HG03103 (cell line): Measurements from ENCODE around the gene LEF1.
A peak's percentile ranks its signal among the peaks of the same experiment; 100 is the strongest.

Experiments used
- ATAC-seq: cut with Tn5 transposase; IDR thresholded peaks from one replicate; pipeline ENCODE4 v1.9.1; 2021; ENCODE audit warnings: low read depth; ENCODE audit not compliant: unreplicated experiment

Gene LEF1

DNA sequence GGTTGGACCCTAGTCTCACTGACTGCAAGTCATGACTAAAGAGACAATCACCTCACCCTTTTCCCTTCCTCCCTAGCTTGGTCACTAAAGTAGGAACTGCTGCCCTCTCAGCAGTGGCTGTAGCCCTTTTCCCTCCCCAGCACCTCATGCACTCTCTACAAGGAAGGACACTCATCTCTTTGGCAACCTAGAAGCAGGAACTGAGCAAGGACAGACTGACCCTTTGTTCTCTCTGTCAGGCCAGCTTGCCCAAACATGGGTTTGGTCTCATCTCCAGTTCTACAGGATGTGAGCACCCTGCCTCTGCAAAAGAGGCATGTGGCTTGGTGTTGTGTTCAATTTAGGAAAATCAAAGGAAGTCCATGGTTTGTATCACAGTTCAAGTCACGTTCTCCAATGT is 15.8 kb downstream of the LEF1 start:
- no peak for ATAC-seq

DNA sequence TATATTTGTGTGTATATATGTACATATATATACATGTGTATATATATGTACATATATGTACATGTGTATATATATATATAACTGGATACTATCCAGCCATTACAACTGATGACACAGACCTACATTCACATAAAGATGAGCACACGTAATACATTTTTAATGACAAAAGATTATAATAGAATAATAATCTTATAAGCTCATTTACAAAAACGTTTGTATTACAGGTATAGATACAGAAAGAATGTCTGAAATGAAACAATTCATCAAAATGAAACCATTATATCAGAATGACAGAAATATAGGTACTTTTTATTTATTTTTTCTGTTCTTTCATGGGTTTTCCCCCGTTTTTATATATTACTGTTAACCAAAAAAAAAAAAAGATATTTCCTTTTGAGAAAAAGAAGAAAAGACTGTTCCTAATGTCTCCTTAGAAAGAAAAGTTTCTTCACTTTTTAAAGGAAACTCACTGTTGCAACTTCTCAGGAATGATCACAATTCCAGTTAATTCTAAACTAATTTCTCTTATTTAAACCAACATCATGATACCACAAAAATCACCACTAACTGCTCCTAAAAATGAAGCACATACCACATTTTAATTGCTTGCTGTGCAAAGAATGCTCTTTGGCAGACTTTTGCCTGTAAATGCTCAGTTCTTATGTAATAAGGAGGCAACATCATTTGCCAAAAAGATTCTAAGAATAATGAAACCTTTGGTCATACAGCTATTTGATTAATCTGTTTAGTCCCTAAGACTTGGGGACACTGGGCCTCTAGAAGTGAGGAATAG is 18.9 kb downstream of the LEF1 start:
- no peak for ATAC-seq

DNA sequence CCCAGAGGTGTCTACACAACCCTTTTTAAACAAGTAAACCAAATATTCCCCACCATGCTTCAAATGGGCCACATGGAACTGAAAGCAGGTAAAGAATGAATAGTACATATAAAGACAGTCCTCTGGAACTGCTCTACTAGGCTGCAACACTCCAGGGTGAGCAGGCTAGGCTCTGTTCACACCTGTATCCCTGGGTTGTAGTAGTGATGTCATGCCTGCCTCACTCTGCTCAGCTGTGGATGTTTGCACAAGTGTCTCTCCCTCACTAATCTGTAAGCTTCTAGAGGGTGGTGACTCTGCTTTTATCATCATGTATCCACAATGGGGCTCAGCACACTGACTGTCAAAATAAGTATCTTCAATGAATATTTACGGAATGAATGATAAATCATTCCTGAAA is 20.4 kb downstream of the LEF1 start:
- no peak for ATAC-seq

DNA sequence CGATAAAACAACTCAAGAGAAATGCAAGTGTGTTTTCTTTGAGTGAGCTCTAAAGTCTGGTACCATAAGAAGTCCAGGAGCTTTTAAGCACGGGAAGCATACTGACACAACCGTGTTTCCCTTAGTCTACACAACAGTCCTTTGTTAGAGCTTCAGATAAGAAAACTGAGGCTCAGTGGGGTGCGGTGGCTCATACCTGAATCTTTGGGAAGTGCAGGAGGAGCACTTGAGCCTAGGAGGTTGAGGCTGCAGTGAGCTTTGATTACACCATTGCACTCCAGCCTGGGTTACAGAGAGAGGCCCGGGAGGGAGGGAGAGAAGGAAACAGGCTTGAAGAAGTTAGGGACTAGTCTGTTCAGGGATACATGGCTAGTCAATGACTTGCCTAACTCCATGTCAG is 21.9 kb downstream of the LEF1 start:
- no peak for ATAC-seq

DNA sequence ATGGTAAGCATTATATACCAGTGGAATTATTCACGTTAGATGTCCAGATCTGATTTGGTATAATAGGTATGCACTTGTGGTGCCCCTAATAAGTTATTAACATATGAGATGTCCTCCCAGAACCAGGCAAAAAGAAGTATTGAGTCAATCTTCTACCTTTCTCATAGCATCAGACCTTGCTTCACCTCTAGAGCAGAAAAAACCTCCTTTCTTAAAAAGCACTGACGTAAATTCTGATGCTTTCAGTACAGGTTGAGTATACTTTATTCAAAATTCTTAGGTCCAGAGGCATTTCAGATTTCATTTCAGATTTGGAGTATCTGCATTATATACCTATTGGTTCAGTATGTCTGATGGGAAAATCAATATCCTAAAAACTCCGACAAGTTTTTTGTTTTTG is 22.4 kb downstream of the LEF1 start:
- ATAC-seq: no peak

DNA sequence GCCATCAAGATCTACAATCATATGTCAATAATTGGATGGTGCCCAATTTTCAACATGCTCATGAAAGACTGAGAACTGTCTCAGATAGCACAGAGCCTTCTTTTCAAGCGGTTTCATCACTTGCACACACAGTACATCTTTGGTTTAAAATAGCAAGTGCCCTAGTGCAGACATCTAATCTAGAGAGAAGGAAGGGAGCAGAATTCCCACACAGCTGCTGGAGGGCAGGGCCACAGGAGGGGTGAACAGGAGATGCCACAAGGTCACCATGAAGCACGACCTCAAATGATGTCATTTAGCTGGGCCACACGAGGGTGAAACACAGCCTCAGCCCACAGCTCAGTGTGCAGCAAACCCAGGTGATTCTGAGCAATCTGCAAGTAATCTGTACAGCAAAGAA is 24.3 kb downstream of the LEF1 start:
- ATAC-seq: no peak

DNA sequence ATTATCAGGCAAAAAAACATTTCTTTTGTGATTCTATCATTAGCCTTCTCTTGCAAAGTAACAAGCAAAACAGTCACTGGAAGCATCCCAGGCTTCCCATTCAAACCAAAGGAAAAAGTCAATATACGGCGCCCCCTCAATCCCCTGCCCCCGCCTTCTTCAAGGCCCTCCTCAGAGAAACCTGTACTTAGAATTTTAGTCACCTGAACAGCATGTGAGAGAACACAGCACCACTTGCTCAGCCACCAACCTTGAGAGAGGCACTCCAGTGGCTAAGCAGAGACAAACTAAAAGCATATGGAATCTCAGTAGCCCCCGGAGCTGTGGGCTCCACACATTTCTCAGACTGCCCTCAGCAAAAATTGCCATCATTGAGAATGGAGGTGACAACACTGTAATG is 25.2 kb downstream of the LEF1 start:
- no peak for ATAC-seq

DNA sequence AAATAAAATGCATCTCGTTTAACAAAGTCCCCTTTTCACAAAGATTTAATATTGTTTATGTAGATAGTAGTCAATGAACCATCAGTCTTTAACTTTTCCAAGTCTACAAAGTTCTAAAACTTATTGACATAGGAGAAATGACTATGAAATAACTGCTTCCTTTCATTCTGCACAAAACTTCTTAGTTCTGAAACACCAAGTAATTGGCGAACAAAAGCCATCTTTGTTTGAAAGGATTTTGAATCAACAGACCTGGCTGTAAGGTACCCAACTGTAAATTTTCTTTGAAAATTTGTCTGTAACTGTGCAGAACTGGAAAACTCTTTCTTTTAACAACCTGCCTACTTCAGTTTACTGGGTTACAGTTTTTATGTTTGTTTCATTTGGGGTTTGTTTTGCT is 25.9 kb downstream of the LEF1 start:
- no peak for ATAC-seq

DNA sequence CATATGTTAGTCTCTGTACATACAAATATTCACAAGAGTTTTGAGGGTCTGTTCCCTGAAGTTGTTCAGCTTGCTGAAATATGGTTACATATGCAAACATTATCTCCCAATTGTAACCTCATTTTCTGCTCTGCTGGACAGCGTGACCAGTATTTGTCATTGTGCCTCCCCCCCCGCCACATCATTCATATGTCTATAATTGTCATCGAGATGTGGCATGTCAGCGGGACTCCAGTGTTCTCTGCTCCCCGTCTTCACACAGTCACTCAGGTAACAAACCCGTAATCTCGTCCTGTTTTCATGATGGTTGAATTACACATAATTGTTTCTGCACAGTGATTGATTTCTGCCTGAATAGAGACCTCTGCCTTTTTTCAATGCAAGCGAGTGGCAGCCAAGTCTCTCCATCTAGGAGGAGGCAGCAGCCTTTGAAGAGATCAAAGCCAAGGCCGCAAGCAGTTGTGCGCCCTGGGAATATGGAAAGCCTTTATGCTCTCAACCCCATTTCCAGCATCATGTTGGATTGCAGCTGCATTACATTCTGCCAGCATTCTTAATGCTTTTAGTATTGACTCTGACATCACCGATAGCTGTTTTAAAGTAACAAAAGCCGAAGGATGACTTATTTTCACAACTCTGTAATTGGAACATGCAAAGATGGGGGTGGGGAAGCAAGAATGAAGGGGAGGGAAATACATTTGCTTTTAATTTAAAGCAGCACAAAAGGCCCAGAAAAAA is 27.4 kb downstream of the LEF1 start:
- ATAC-seq: no peak

DNA sequence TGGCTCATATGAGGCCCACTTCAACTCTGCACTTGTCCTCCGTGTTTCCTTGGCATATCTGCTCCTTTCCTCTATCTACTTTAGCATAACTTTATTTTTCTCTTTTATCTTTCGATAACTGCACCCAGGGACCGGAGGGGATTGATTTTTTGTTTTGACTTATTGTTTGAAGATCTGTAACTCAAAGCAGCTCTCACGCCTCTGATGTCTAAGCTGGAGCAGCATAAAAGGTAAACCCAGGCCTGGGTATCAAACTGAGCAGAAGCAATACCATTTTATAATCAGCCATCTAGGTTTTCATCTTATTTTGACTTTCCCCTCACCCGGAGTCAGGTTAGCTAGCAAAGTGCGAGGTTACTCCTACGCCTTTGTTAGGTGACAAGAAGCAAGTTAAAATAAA is 28.4 kb downstream of the LEF1 start:
- no peak for ATAC-seq

DNA sequence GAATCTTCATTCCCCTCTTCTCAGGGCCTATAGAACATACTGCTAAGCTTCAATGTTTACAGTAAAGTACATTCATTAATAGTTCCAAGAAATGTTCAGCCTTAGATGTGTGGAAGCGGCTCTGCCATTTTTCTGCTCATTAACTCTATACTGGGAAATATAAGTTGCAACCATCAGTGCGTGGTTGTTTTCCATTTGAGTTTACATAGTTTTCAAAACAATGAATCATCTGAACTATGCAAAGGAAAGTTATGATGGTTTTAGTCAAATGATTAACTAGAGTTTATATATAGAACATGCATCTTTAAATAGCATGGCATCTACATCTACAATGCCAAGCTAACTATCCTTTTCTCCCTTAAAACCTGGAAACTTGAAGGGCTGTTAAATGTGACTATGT is 29.6 kb downstream of the LEF1 start:
- ATAC-seq: no peak

DNA sequence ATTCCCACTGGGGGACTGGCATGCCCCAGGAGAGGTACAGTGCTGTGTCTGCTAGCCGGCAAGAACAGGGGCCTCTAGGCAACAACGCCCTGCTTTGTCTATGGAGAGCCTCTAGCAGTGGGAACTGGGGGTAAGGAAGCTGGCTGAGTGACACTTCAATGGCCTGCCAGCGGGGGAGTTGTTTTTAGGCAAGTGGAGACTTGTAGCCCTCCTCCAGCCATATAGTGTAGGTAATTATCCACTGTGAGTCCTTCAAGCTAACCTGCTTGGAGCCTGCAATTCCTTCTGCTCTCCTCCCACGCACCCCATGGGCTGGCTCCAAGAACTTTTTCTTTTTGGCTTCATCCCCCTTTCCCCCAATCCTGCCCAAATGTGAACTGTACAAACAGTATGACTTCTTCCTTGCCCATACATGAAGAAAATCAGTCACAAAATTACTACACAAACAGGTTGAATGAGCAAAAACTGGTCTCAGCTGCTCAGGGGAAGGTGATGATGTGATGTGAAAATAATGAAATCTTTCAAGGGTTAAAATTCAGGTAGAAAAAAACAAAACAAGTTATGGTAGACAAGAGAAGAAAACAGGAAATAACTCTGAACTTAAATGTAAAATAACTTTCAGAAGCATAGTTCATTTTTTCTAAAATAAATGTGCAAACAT is 33.1 kb downstream of the LEF1 start:
- no peak for ATAC-seq

DNA sequence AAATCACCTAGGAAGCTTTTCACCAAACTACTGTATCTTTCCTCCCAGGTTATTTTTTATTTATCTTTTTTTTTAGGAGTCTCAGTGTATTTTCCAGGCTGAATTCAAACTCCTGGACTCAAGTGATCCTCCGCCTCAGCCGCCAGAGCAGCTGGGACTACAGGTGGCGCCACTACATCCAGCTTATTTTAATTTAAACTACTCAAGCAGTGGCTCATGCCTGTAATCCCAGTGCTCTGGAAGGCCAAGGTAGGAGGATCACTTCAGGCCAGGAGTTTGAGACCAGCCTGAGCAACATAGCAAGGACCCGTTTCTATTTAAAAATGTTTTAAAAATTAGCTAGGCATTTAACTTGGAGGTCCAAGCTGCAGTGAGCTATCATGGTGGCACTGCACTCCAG is 37.8 kb downstream of the LEF1 start:
- no peak for ATAC-seq

DNA sequence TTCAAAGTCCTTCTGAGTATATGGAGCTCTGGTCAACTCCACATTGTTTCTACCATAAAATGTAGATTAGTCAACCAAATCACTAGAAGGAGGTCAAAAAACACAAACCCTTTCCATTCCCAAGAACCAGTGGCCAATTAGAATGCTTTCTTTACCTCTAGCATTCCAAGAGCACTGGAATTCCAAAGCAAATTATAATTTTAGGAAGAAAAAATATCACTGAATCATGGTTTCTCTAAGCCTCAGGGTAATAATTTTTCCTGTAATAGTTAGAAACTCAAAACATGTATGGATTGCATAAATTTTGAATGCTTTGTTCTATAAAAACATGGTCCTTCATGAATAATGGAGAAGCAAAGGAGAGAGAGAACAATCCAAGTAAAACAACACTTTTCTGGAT is 39.5 kb downstream of the LEF1 start:
- ATAC-seq: no peak

DNA sequence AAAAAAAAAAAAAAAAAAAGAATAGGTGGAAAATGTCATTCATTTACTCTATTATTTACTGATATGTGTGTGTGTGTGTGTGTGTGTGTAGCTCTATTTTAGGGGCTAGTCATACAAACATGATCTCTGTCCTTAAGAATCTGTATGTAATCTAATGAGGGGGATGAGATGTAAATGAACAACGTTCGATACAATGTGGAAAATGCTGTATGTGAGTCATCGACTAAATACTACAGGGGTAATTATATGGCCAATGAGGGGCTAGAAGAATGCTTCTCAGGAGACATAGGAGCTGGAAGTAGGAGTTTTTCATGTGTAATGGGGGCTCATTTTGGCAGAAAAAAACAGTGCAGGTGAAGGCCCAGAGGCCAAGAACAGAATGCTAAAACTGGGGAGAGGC is 41.9 kb downstream of the LEF1 start:
- ATAC-seq: no peak

DNA sequence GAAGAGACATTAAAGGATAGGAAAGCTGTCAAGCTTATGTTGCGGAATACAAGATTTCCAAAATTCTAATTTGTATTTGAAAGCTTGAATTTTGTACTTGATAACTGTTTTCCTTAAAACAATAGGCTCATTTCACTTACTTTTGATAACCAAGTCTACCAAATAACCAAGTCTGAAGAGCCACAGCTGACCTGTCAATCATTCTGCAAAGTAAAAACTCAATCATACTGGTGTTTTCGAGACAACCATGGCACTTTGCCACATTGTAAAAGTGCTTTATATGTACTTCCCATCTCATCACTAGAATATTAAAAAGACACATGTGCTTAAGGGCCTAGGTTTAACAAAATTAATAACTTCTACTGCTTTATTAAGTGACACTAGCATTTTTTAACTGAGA is 47.9 kb downstream of the LEF1 start:
- ATAC-seq: no peak

DNA sequence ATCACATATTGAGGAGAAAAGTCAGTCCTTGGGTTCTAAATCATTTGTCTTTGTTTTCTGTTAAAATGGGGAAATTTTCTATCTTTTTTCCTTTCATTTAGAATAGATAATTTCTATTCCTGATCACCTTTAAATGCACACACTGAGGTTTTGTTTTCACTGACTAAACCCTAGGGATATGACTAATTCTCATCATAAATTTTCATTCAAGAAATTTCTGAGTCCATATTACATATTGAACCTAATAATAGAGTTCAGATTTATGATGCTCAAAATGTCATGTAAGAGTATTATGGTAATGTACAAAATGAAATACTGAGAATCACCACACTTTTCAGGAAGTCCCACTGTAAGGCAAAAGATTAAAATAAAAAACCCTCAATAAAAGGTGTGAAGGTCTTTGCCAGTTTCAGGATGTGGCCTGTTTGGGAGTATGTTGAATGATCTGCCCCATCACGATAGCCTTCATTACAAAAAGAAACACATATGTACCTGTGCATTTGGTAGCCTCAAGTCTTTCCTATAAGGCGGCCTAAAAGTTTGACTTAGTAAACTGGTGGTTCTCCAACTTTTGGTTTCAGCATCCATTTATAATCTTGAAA is 49.4 kb downstream of the LEF1 start:
- no peak for ATAC-seq

DNA sequence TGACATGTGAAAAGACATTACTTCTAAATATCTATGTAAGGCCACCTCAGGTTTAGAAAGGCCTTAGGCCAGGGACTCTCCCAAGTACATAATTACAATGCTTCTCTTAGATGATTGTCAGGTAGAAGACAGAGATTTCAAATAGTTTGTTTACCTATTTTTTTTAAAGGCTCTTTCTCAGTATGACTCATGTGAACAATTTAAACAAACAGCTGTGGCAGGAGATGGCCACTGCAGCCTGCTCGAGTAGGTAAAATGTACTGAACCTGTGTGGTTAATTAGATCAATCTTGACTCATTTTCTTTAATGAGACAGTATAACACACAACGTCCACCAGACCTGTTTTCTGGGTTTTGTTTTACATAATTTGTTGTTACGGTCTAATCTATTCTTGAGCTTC is 50.2 kb downstream of the LEF1 start:
- ATAC-seq: peak; percentile 87

DNA sequence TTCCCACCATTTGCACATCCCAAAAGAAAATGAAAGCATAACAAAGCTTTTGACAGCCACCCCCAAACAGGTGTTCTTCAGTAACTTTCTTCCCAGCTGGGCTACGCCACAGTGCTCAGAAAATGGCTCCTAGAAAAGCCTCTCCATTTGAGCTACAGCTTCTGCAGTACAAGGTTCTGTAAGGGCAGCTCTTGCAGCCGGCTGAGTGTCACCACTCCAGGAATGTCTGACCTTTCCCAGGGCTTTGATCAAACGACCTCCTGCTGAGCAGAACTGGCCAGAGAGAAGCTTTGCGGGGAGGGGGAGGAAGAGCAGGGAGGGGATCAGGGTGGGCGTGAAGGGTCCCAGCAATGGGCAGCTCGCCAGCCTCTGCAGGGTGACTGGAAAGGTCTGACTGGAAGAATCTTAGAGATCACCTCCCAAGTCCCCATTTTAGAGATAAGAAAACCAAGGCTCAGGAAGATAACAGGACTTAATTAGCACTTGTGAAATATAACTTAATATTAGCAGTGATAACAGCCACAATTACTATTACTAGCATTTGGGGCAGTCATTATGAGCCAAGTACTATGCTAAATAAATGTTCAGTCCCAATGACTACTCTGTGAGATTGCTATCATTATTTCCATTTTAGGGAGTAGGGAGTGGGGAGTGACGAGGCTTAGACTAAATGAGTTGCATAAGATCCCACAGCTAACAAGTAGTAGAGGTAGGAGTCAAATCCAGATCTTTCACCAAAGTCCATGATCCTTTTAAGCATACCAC is 51.1 kb downstream of the LEF1 start:
- ATAC-seq: no peak

DNA sequence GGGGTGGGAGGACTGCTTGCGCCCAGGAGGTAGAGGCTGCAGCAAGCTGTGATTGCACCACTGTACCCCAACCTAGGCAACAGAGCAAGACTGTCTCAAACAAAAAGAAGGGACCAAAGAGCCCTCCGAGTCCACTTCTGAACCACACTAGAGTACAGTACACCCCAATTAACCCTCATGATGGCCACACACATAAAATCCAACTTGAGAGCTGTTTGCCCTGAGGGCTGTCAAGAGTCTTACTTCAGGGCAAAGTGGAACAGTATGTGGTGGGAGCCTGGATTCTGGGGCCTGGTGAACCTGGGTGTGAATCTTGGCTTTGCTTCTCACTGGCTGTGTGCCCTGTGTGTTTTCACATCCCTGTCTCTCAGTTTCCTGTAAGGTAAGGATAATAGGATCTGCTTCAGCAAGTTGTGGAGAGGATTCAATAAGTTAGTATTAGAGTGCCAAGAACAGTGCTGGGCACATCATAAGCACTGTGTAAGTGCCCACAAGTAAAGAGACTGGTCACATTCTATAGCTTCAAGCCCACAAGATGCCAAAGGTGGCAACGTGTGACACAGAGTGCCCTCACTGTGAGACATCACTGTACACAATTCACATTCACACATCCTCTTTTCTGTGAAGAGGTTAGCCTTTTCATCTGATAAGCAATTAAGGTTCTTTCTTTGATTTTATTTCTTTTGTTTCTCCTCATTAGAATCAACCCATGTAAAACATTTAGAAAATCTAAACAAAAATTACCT is 52.1 kb downstream of the LEF1 start:
- ATAC-seq: no peak
